Pons (tissue), 1 donor: ENCODE results near the gene CXorf66.
"Not testable (repeated sequence)": the region's sequence is repeated elsewhere in the genome, so short reads cannot be mapped to it uniquely, and the experiment has no call there.

Source experiments
- DNase-seq: peaks from one replicate; pipeline ENCODE4 v3.0.0-alpha.2; 2016; ENCODE audit warnings: low spot score

The CXorf66 gene

DNA sequence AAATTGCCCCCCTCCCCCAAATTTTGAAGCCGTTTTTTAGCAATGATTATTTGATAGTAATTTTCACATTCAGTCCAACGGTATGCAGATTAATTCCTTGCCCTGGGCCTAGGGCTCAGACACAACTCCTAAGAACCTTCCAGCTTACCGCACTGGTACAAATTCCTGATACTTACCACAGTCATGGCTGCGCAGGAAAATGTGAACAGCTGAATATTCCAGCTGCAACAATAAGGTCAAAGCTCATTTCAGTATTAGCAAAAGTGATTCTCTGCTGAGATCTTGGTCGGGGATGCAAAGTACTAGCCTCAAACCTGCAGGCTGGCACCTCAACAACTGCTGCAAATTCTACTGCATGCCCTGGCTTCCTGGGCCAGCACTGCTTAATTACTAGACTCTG lies 35.4 kb downstream of the CXorf66 start:
- DNase-seq: no peak

DNA sequence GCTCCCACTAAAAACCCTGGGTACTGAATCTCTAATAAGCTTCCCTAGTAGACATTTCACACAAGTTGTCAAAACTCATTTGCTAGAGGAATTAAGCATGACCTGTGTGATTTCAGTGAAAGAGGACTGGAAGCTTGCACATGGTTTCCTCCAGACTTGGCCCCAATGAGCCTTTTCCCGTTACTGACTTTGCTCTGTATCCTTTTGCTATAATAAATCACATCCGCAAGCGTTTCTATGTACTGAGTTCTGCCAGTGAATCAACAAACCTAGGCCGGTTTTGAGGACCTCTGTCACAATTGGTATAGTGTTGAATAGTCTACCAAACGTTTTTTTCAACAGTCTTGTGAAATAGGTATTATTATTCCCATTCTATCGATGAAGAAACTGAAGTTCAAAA lies 40.6 kb downstream of the CXorf66 start:
- DNase-seq: no peak

DNA sequence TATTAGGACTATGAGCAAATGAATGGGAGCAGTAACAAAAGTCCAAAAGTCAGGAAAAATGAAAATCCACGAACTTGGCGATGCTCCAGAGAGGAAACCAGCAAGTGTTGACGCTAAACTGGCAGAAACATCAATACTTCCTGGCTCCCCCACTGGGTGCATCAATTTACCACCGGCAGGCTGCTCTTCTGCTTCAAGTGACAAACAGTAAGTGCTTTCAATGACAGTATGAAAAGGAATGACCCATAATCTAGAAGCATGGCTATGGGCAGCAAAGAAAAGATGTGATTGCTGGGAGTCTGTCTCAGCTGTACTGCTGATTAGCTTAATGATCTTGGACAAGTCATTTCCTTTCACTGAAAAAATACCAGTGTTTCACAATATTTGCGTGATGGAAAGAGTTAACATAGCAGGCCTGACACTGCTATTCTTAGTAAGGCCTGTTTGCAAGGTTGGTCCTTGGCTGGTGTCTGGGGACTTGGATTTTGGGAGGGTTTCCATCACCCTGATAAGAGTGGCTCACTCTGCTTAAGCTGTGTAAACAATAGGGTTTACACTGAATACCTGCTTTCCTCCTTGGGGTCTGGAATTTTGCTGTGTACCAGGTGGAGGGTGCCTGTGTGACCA lies 41.1 kb downstream of the CXorf66 start:
- no peak for DNase-seq

DNA sequence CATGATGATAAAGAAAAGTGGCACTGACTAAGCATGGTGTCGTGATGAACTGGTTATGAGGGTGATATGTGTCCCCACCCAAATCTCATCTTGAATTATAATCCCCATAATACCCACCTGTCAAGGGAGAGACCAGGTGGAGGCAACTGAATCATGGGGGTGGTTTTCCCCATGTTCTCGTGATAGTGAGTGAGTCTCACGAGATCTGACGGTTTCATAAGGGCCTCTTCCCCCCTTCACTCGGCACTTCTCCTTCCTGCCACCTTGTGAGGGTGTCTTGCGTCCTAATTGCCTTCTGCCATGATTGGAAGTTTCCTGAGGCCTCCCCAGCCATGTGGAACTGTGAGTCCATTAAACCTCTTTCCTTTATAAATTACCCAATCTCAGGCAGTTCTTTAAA lies 44.2 kb downstream of the CXorf66 start:
- DNase-seq: not testable (repeated sequence)

DNA sequence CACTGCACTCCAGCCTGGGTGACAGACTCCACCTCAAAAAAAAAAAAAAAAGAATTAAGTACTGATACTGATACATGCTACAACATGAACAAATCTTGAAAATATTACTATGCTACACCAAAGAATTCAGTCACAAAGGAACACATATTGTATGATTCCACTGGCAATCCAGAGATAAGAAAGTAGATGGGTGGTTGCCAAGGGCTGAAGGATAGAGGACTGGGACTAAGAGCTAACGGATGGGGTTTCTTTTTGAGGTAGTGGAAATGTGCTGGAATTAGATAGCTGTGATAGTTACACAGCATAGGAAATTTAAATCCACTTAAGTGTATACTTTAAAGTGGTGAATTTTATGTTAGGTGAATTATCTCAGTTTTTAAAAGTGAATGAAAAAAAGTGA lies 45.0 kb downstream of the CXorf66 start:
- DNase-seq: no peak

DNA sequence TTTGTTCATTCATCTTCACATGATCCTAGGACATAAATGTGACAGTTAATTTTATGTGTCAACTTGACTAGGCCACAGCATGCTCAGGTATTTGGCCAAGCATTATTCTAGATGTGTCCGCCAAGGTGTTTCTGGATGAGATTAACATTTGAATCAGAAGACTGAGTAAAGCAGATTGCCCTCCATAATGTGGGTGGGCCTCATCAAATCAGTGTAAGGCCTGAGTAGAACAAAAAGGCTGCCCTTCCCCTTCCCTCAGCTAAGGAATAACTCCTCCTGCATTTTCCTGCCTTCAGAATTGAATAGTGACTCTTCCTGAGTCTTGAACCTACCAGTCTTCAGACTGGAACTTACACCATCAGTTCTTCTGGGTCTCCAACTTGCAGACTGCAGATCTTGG lies 50.9 kb downstream of the CXorf66 start:
- no peak for DNase-seq

DNA sequence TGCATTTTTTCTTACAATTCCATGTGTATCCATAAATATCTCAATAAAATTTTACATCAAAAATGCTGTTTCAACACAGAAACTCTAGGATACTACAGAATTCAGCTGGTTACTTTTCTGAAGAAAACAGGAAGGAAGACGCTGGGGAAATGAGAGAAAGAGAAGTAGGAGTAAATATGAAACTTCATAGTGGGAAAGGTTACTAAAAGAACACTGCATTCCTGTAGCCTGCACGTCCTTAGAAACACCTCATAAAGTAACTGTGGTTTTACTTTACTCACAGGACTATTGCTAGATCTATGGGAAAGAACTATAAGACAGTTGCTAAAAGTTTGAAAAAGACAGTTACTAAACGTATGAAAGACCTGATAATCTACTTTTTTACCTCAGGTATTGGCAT lies 55.6 kb downstream of the CXorf66 start:
- DNase-seq: peak; percentile 4

DNA sequence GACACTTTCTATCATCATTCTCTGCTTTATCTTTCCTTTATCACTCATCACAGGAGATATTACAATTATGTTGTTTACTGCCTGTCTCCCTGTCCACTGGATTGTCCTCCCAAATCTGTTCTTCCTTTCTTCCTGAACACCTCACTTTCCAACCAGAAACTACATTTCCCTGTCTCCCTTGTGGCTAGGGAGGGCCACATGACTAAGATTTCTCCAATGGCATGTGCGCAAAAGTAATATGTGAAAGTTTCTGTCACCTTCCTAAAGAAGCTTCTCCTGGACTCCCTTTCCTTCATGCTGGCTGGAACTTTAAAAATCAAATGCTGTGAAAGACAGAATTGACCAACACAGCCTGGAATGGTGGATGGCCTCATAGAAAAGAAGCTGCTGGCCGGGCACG lies 58.2 kb downstream of the CXorf66 start:
- DNase-seq: no peak

DNA sequence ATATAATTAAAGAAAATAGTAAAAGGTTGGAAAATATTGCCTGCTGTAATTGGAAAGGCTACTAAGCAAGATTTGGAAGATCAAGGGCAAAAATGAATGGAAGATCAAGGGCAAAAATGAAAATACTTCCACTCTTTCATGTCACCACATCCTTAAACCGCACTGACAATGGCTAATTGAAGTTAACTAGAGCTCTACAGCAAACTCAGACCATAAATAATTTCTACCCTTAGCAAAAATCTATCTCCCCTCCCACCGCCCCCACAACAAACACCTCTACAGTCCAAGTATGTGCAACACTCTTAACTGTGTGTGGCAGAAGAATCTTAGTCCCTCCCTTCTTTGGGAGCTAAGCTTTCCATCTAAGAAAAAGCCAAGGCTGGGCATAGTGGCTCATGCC lies 59.6 kb downstream of the CXorf66 start:
- no peak for DNase-seq
